Prostate gland (tissue), 2 donors: Measurements from ENCODE around the gene MSX1.

ENCODE experiments used
- POLR2A ChIP-seq: fragments of 450-650 bp; IDR thresholded peaks from one replicate; pipeline ENCODE4 v1.6.1; 2016; ENCODE audit warnings: antibody characterized with exemption, mild to moderate bottlenecking
- TF ChIP-seq, protein P1 (sequence below), 4 experiments: fragments of 200-600 bp in 2 of 4; fragments of 450-650 bp in 2 of 4; sonication (generic) in 2 of 4; IDR thresholded peaks; 1 replicate in 3 of 4; 2 replicates in 1 of 4; pipeline ENCODE4 v1.5.1; 2016 to 2019; ENCODE audit warnings: antibody characterized with exemption in 4 of 4, mild to moderate bottlenecking in 2 of 4, moderate library complexity in 2 of 4

GRCh38 chr4:4866866-4867374 lies 7.5 kb downstream of the MSX1 start:
- TF ChIP-seq, protein P1, sequence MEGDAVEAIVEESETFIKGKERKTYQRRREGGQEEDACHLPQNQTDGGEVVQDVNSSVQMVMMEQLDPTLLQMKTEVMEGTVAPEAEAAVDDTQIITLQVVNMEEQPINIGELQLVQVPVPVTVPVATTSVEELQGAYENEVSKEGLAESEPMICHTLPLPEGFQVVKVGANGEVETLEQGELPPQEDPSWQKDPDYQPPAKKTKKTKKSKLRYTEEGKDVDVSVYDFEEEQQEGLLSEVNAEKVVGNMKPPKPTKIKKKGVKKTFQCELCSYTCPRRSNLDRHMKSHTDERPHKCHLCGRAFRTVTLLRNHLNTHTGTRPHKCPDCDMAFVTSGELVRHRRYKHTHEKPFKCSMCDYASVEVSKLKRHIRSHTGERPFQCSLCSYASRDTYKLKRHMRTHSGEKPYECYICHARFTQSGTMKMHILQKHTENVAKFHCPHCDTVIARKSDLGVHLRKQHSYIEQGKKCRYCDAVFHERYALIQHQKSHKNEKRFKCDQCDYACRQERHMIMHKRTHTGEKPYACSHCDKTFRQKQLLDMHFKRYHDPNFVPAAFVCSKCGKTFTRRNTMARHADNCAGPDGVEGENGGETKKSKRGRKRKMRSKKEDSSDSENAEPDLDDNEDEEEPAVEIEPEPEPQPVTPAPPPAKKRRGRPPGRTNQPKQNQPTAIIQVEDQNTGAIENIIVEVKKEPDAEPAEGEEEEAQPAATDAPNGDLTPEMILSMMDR (IDR thresholded peaks at IDR 0.05) = no peak
- no peak for TF ChIP-seq POLR2A
